Stimulated activated CD4-positive, alpha-beta T cell treated with anti-CD3 and anti-CD28 coated beads, Interleukin-12 subunit alpha, Interleukin-12 subunit beta, amount 100 ng/mL, for 4 hours (primary cell): ENCODE measurements around the gene TOR3A.
"Not testable (repeated sequence)": the region's sequence is repeated elsewhere in the genome, so short reads cannot be mapped to it uniquely, and the experiment has no call there.

Experiments
- DNase-seq: peaks from one replicate; pipeline ENCODE4 v3.0.0-alpha.2; 2020

TOR3A gene

GRCh38 chr1:179115181-179115580 lies 33.3 kb downstream of the TOR3A start:
- no peak for DNase-seq

GRCh38 chr1:179119513-179119912 lies 37.6 kb downstream of the TOR3A start:
- no peak for DNase-seq

GRCh38 chr1:179120736-179121135 lies 38.9 kb downstream of the TOR3A start:
- no peak for DNase-seq

GRCh38 chr1:179121159-179121938 lies 39.5 kb downstream of the TOR3A start:
- DNase-seq = no peak

- DNase-seq = no peak
Measured at GRCh38 chr1:179124873-179125272, 43.0 kb downstream of the TOR3A start.

GRCh38 chr1:179126338-179127060 lies 44.6 kb downstream of the TOR3A start:
- no peak for DNase-seq

- DNase-seq = no peak
Measured at GRCh38 chr1:179127163-179127895, 45.5 kb downstream of the TOR3A start.

GRCh38 chr1:179128520-179128919 lies 46.6 kb downstream of the TOR3A start:
- DNase-seq = no peak

- no peak for DNase-seq
Measured at GRCh38 chr1:179129702-179130473, 48.0 kb downstream of the TOR3A start.

GRCh38 chr1:179135168-179135567 lies 53.3 kb downstream of the TOR3A start:
- DNase-seq = not testable (repeated sequence)

GRCh38 chr1:179135707-179136106 lies 53.8 kb downstream of the TOR3A start:
- DNase-seq = not testable (repeated sequence)

GRCh38 chr1:179137617-179138255 lies 55.9 kb downstream of the TOR3A start:
- DNase-seq = no peak

GRCh38 chr1:179138755-179139154 lies 56.9 kb downstream of the TOR3A start:
- not testable (repeated sequence) for DNase-seq

- no peak for DNase-seq
Measured at GRCh38 chr1:179141592-179142251, 59.9 kb downstream of the TOR3A start.

GRCh38 chr1:179142889-179143299 lies 61.0 kb downstream of the TOR3A start:
- no peak for DNase-seq

GRCh38 chr1:179143322-179143721 lies 61.5 kb downstream of the TOR3A start:
- no peak for DNase-seq

- DNase-seq = no peak
Measured at GRCh38 chr1:179144626-179145025, 62.8 kb downstream of the TOR3A start.

- no peak for DNase-seq
Measured at GRCh38 chr1:179145521-179145920, 63.7 kb downstream of the TOR3A start.
